ENCODE results near the gene ACAD8. TPM values are rescaled to one million over a fixed set of nuclear protein-coding genes. Genes with fewer than 3 reads are reported as not detected.
A peak's percentile ranks its signal among the peaks of the same experiment; 100 is the strongest.
"Not testable (repeated sequence)": the region's sequence is repeated elsewhere in the genome, so short reads cannot be mapped to it uniquely, and the experiment has no call there.

ACAD8 gene
- total RNA-seq, 1 donor from 2014 or later: 17.9 TPM

DNA sequence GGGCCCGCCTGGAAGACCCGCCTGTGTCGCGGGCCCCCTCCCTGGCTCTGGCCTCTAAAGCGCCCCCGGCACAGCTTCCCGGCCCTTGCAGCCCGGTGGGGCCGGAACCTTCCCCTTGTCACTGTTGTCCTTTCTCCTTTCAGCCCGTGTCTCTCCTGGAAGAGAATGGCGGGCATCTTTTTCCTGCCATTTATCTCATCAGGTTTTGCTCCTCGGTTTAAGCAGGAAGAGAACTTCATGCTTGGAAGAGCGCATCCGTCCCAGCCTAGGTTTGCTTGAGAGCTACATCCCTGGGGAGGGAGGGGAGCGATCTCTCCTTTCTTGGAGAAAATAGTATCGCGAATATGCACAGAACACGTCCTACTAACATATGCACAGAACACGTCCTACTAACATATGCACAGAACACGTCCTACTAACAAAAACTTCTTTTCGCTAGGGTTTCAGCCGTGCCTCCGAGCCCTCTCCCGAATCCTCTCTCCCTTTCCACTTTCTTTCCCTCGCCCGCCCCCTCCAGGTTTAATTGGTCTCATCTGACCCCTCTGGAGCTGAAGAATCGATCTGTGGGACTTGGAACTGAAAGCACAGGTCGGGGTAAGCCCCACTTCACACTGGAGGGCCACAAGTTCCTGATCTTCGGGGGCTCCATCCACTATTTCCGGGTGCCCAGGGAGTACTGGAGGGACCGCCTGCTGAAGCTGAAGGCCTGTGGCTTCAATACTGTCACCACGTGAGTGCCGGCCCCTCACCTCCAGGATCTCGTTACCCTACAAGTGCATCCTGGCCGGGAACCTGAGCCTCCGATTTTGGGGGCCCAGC, 24.0 kb downstream of the ACAD8 start:
- Histone ChIP-seq H3K4me3 (ENCODE audit: low read depth, low read length) (peak overlapping the region; percentile 54), H3K27me3 (ENCODE audit: control insufficient read depth, insufficient read depth, low read length) (no peaks in the 10 kb centered on the region), H3K36me3 (ENCODE audit: control insufficient read depth, insufficient read depth, low read length) (no peaks in the 10 kb centered on the region)
- no peak for TF ChIP-seq CTCF (IDR thresholded peaks at IDR 0.05; ENCODE audit: insufficient read depth, low read length, severe bottlenecking)
- DNase-seq (ENCODE audit: low read depth) (no peak), FAIRE-seq (no peak)

GRCh38 chr11:134278356-134278755, 25.0 kb downstream of the ACAD8 start:
- no peak for FAIRE-seq
- TF ChIP-seq CTCF (IDR thresholded peaks at IDR 0.05; ENCODE audit: insufficient read depth, low read length, severe bottlenecking): no peak

GRCh38 chr11:134281635-134282034, 28.3 kb downstream of the ACAD8 start:
- not testable (repeated sequence) for H3K4me3 ChIP-seq (ENCODE audit: low read depth, low read length); H3K36me3 ChIP-seq (ENCODE audit: control insufficient read depth, insufficient read depth, low read length); H3K27me3 ChIP-seq (ENCODE audit: control insufficient read depth, insufficient read depth, low read length); DNase-seq (ENCODE audit: low read depth); FAIRE-seq

More at GRCh38 chr11:134278356-134278755, 25.0 kb downstream of the ACAD8 start:
- Histone ChIP-seq H3K4me3 (ENCODE audit: low read depth, low read length) (no peak overlapping the region), H3K27me3 (ENCODE audit: control insufficient read depth, insufficient read depth, low read length) (no peaks in the 10 kb centered on the region), H3K36me3 (ENCODE audit: control insufficient read depth, insufficient read depth, low read length) (no peaks in the 10 kb centered on the region)
- no peak for DNase-seq (ENCODE audit: low read depth)

- H3K36me3 ChIP-seq (ENCODE audit: control insufficient read depth, insufficient read depth, low read length): no peaks in the 10 kb centered on the region
- DNase-seq (ENCODE audit: low read depth) (peak; percentile 14), FAIRE-seq (no peak)
- H3K27me3 ChIP-seq (ENCODE audit: control insufficient read depth, insufficient read depth, low read length): no peaks in the 10 kb centered on the region
- H3K4me3 ChIP-seq (ENCODE audit: low read depth, low read length): no peak overlapping the region
- TF ChIP-seq CTCF (IDR thresholded peaks at IDR 0.05; ENCODE audit: insufficient read depth, low read length, severe bottlenecking): no peak
Measured at GRCh38 chr11:134282121-134283045, 29.0 kb downstream of the ACAD8 start.

DNA sequence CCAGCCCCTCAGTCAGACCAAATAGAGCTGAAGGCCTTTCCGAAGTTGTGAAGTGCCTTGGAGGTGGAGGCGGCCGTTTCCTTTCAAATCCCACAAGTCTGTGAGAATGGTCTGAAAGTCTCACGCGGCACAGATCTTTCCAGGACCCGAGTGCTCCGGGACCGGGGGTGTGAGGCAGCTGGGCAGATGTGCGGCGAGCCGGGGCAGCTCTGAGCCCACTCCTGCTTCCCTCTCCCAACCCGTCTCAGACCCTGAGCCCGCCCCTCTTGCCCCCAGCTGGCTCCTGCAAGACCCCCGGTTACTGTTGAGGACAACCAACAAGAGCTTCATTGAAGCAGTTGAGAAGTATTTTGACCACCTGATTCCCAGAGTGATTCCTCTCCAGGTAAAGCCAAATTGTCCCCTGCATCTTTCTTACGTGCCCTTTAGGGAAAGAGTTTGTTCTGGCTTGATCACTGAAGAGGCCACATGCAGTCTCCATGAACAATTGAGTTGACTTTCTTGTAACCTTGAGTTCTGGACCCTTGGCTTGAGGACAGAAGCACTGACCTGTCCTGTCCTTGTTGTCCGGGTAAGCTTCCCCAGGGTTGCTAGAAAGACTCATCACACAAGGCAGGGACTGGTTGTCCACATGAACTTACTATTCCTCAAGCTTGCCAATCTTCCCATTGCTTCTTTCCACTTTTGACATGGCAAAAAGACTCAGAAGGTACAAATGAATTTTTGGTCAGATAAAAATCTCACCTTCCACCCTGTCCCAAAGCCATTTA, 30.3 kb downstream of the ACAD8 start:
- DNase-seq (ENCODE audit: low read depth) (no peak), FAIRE-seq (peak; percentile 28)
- no peak overlapping the region for H3K4me3 ChIP-seq (ENCODE audit: low read depth, low read length)
- no peak for TF ChIP-seq CTCF (IDR thresholded peaks at IDR 0.05; ENCODE audit: insufficient read depth, low read length, severe bottlenecking)
- no peaks in the 10 kb centered on the region for H3K27me3 ChIP-seq (ENCODE audit: control insufficient read depth, insufficient read depth, low read length)
- H3K36me3 ChIP-seq (ENCODE audit: control insufficient read depth, insufficient read depth, low read length): no peaks in the 10 kb centered on the region

- DNase-seq (ENCODE audit: low read depth); FAIRE-seq: not testable (repeated sequence)
Measured at GRCh38 chr11:134284349-134284748, 31.0 kb downstream of the ACAD8 start.

More at GRCh38 chr11:134284349-134284748, 31.0 kb downstream of the ACAD8 start:
- not testable (repeated sequence) for H3K36me3 ChIP-seq (ENCODE audit: control insufficient read depth, insufficient read depth, low read length); H3K27me3 ChIP-seq (ENCODE audit: control insufficient read depth, insufficient read depth, low read length); H3K4me3 ChIP-seq (ENCODE audit: low read depth, low read length)
